GM18951 (cell line): Measurements from ENCODE around the gene PLXDC2.

Experiments used
- POLR2A ChIP-seq: IDR thresholded peaks from 4 replicates; pipeline ENCODE4 v1.6.1; 2011; ENCODE audit warnings: mild to moderate bottlenecking; ENCODE audit not compliant: insufficient read length, insufficient read depth; ENCODE audit errors: extremely low read depth
- in situ Hi-C: fragments of 300-500 bp; cut with MboI; formaldehyde crosslinking; loops from one replicate; pipeline ENCODE4 v1.12.0; 2022; ENCODE audit warnings: low sequenced_read_pairs, mixed read lengths, inconsistent platforms; ENCODE audit not compliant: unreplicated experiment

PLXDC2 gene

GRCh38 chr10:19933772-19934171, 117.5 kb downstream of the PLXDC2 start:
- in situ Hi-C loops: no loop called here

GRCh38 chr10:19935176-19935575, 118.9 kb downstream of the PLXDC2 start:
- in situ Hi-C loops: no loop called here
- no peak for TF ChIP-seq POLR2A

More at GRCh38 chr10:19933772-19934171, 117.5 kb downstream of the PLXDC2 start:
- no peak for TF ChIP-seq POLR2A

GRCh38 chr10:19936289-19936688, 120.1 kb downstream of the PLXDC2 start:
- in situ Hi-C loops: no loop called here
- no peak for TF ChIP-seq POLR2A

- in situ Hi-C loops: no loop called here
- no peak for TF ChIP-seq POLR2A
These were observed 121.8 kb downstream of the PLXDC2 start for GRCh38 chr10:19937989-19938388.

- in situ Hi-C loops: no loop called here
- no peak for TF ChIP-seq POLR2A
These were observed 125.1 kb downstream of the PLXDC2 start for GRCh38 chr10:19941206-19941880.

GRCh38 chr10:19944911-19945663, 128.9 kb downstream of the PLXDC2 start:
- no peak for TF ChIP-seq POLR2A
- in situ Hi-C loops: no loop called here

GRCh38 chr10:19946245-19946644, 130.0 kb downstream of the PLXDC2 start:
- in situ Hi-C loops: no loop called here
- no peak for TF ChIP-seq POLR2A

GRCh38 chr10:19946791-19947190, 130.6 kb downstream of the PLXDC2 start:
- in situ Hi-C loops: no loop called here

GRCh38 chr10:19947215-19947614, 131.0 kb downstream of the PLXDC2 start:
- in situ Hi-C loops: no loop called here
- TF ChIP-seq POLR2A: no peak

More at GRCh38 chr10:19946791-19947190, 130.6 kb downstream of the PLXDC2 start:
- TF ChIP-seq POLR2A: no peak

GRCh38 chr10:19947656-19948055, 131.4 kb downstream of the PLXDC2 start:
- no peak for TF ChIP-seq POLR2A
- in situ Hi-C loops: no loop called here

GRCh38 chr10:19952224-19953010, 136.2 kb downstream of the PLXDC2 start:
- in situ Hi-C loops: no loop called here
- no peak for TF ChIP-seq POLR2A

GRCh38 chr10:19954601-19955000, 138.4 kb downstream of the PLXDC2 start:
- in situ Hi-C loops: no loop called here

GRCh38 chr10:19956516-19957032, 140.3 kb downstream of the PLXDC2 start:
- in situ Hi-C loops: no loop called here
- TF ChIP-seq POLR2A: no peak

More at GRCh38 chr10:19954601-19955000, 138.4 kb downstream of the PLXDC2 start:
- no peak for TF ChIP-seq POLR2A

GRCh38 chr10:19958787-19959186, 142.6 kb downstream of the PLXDC2 start:
- in situ Hi-C loops: no loop called here
- no peak for TF ChIP-seq POLR2A
